ENCODE results near the gene SERINC3.

SERINC3 gene

GRCh38 chr20:44560229-44560628 lies 38.4 kb upstream of the SERINC3 start:
- TF ChIP-seq CTCF (IDR thresholded peaks at IDR 0.05; ENCODE audit: control extremely low read depth, extremely low read depth, low read depth, missing control alignments): no peak
- DNase-seq (ENCODE audit: extremely low spot score): no peak
- ChIA-PET CTCF (interaction anchor here (0.8 to 5.0 kb wide), 5 partner anchors 11 to 49 kb away, joined by 3 to 17 read pairs (median 3); no protein-coding TSS in a partner anchor), POLR2A (no interaction called here)

DNA sequence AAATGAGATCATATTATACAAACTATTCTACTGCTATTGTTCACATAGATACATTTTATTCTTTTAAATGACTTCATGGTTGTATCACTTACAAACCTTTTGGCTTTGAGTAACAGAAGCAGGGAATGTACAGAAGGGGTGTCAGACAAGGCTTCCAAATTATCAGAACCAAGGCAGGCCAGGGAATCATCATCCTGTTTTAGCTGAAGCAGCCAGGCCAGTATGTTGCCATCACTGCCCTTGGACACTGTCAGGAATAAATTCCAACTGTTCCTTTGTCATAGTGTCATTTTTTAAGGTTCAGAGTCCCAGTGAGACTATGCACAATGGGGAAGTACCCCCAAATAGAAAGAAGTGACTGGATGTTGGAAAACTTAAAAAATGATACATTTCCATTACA lies 37.4 kb upstream of the SERINC3 start:
- TF ChIP-seq CTCF (IDR thresholded peaks at IDR 0.05; ENCODE audit: control extremely low read depth, extremely low read depth, low read depth, missing control alignments): no peak
- no peak for DNase-seq (ENCODE audit: extremely low spot score)
- ChIA-PET CTCF (interaction anchor here (1.5 to 5.0 kb wide), 4 partner anchors 11 to 50 kb away, joined by 4 to 17 read pairs (median 8); no protein-coding TSS in a partner anchor), POLR2A (no interaction called here)

GRCh38 chr20:44552950-44553908 lies 31.4 kb upstream of the SERINC3 start:
- ChIA-PET CTCF (interaction anchor here (1.0 to 2.6 kb wide), 6 partner anchors 10 to 130 kb away, joined by 3 to 9 read pairs (median 3); no protein-coding TSS in a partner anchor), POLR2A (no interaction called here)
- no peak for DNase-seq (ENCODE audit: extremely low spot score)
- no peak for TF ChIP-seq CTCF (IDR thresholded peaks at IDR 0.05; ENCODE audit: control extremely low read depth, extremely low read depth, low read depth, missing control alignments)

GRCh38 chr20:44552568-44552949 lies 30.7 kb upstream of the SERINC3 start:
- ChIA-PET CTCF (interaction anchor here (0.6 to 2.0 kb wide), 5 partner anchors 21 to 131 kb away, joined by 3 to 5 read pairs (median 3); no protein-coding TSS in a partner anchor), POLR2A (no interaction called here)
- no peak for TF ChIP-seq CTCF (IDR thresholded peaks at IDR 0.05; ENCODE audit: control extremely low read depth, extremely low read depth, low read depth, missing control alignments)
- no peak for DNase-seq (ENCODE audit: extremely low spot score)

DNA sequence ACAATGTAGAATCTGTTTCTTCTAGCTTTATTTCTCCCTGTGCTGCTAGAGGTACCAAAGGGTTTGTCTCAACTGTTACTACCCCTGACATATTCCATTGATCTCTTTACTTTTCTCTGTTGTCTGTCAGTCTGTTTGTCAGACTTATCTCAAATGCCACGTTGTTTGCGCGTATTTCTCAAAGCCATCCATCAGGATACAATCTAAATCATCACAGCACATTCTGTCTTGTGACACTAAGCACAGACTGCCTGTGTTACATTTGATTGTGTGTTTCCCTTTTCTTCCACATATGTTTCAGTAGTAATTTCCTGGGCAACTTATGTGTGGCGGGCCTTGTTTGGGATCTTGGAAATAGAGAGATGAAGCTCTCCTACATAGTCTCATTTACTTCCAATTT lies 30.2 kb upstream of the SERINC3 start:
- DNase-seq (ENCODE audit: extremely low spot score): no peak
- CTCF ChIA-PET: interaction anchor here (0.6 to 2.0 kb wide), 6 partner anchors 14 to 131 kb away, joined by 3 to 6 read pairs (median 4); no protein-coding TSS in a partner anchor
- no peak for TF ChIP-seq CTCF (IDR thresholded peaks at IDR 0.05; ENCODE audit: control extremely low read depth, extremely low read depth, low read depth, missing control alignments)
- POLR2A ChIA-PET: no interaction called here

GRCh38 chr20:44549123-44549522 lies 27.3 kb upstream of the SERINC3 start:
- POLR2A ChIA-PET: no interaction called here
- CTCF ChIA-PET: interaction anchor here (0.6 to 2.1 kb wide), 8 partner anchors 9 to 194 kb away, joined by 3 to 7 read pairs (median 4); no protein-coding TSS in a partner anchor
- no peak for DNase-seq (ENCODE audit: extremely low spot score)
- no peak for TF ChIP-seq CTCF (IDR thresholded peaks at IDR 0.05; ENCODE audit: control extremely low read depth, extremely low read depth, low read depth, missing control alignments)
